ENCODE measurements around the gene CHMP6.

CHMP6 gene

GRCh38 chr17:80992077-80992947 is 671 bp downstream of the CHMP6 start:
- in situ Hi-C loops (cut with HindIII; ENCODE audit: low sequenced_read_pairs), result no loop called here

GRCh38 chr17:80992948-80993624 is 1.4 kb downstream of the CHMP6 start:
- in situ Hi-C loops (cut with HindIII; ENCODE audit: low sequenced_read_pairs), result no loop called here

GRCh38 chr17:80995131-80995530 is 3.5 kb downstream of the CHMP6 start:
- in situ Hi-C loops (cut with HindIII; ENCODE audit: low sequenced_read_pairs), result no loop called here

GRCh38 chr17:80996422-80997305 is 5.0 kb downstream of the CHMP6 start:
- in situ Hi-C loops (cut with HindIII; ENCODE audit: low sequenced_read_pairs), result no loop called here

GRCh38 chr17:80997424-80998117 is 5.9 kb downstream of the CHMP6 start:
- in situ Hi-C loops (cut with HindIII; ENCODE audit: low sequenced_read_pairs), result no loop called here

GRCh38 chr17:80998118-80998747 is 6.6 kb downstream of the CHMP6 start:
- in situ Hi-C loops (cut with HindIII; ENCODE audit: low sequenced_read_pairs), result no loop called here

GRCh38 chr17:80998748-80999535 is 7.3 kb downstream of the CHMP6 start:
- in situ Hi-C loops (cut with HindIII; ENCODE audit: low sequenced_read_pairs), result no loop called here

- in situ Hi-C loops (cut with HindIII; ENCODE audit: low sequenced_read_pairs), result no loop called here
Observed at GRCh38 chr17:80999536-81000333, 8.1 kb downstream of the CHMP6 start.

GRCh38 chr17:81000334-81000630 is 8.6 kb downstream of the CHMP6 start:
- in situ Hi-C loops (cut with HindIII; ENCODE audit: low sequenced_read_pairs), result no loop called here

- in situ Hi-C loops (cut with HindIII; ENCODE audit: low sequenced_read_pairs), result no loop called here
Observed at GRCh38 chr17:81000631-81001357, 9.2 kb downstream of the CHMP6 start.

GRCh38 chr17:81002013-81002384 is 10.4 kb downstream of the CHMP6 start:
- in situ Hi-C loops (cut with HindIII; ENCODE audit: low sequenced_read_pairs), result no loop called here

- in situ Hi-C loops (cut with HindIII; ENCODE audit: low sequenced_read_pairs), result no loop called here
Observed at GRCh38 chr17:81002409-81003361, 11.0 kb downstream of the CHMP6 start.

GRCh38 chr17:81003711-81004475 is 12.3 kb downstream of the CHMP6 start:
- in situ Hi-C loops (cut with HindIII; ENCODE audit: low sequenced_read_pairs), result no loop called here

GRCh38 chr17:81006891-81007290 is 15.2 kb downstream of the CHMP6 start:
- in situ Hi-C loops (cut with HindIII; ENCODE audit: low sequenced_read_pairs), result no loop called here

- in situ Hi-C loops (cut with HindIII; ENCODE audit: low sequenced_read_pairs), result no loop called here
Observed at GRCh38 chr17:81008140-81008539, 16.5 kb downstream of the CHMP6 start.

- in situ Hi-C loops (cut with HindIII; ENCODE audit: low sequenced_read_pairs), result no loop called here
Observed at GRCh38 chr17:81009136-81009535, 17.5 kb downstream of the CHMP6 start.

Measured in DLD1 (cell line).